C1 segment of cervical spinal cord (tissue), 14 donors: ENCODE results near the gene NSF.
A peak's percentile ranks its signal among the peaks of the same experiment; 100 is the strongest.

Experiments used
- DNase-seq, 14 donors: peaks; one replicate each; lab custom pipeline; 2025; lab: John Stamatoyannopoulos, UW

Gene NSF

GRCh38 chr17:46717999-46718398 is 127.5 kb downstream of the NSF start:
- no peak for DNase-seq

GRCh38 chr17:46719891-46720290 is 129.4 kb downstream of the NSF start:
- no peak for DNase-seq

GRCh38 chr17:46720408-46720807 is 129.9 kb downstream of the NSF start:
- DNase-seq: no peak

GRCh38 chr17:46722662-46723285 is 132.3 kb downstream of the NSF start:
- DNase-seq: no peak

- no peak for DNase-seq
Observed at GRCh38 chr17:46726206-46726605, 135.7 kb downstream of the NSF start.

GRCh38 chr17:46727572-46728348 is 137.3 kb downstream of the NSF start:
- DNase-seq: no peak

GRCh38 chr17:46730026-46730425 is 139.6 kb downstream of the NSF start:
- DNase-seq: no peak

GRCh38 chr17:46730679-46731078 is 140.2 kb downstream of the NSF start:
- no peak for DNase-seq

- no peak for DNase-seq
Observed at GRCh38 chr17:46732160-46732559, 141.7 kb downstream of the NSF start.

GRCh38 chr17:46732754-46733398 is 142.4 kb downstream of the NSF start:
- DNase-seq: peak in 4 of 14 donors; percentile 1 to 10 (median 2)

GRCh38 chr17:46733837-46734475 is 143.5 kb downstream of the NSF start:
- DNase-seq: no peak

- no peak for DNase-seq
Observed at GRCh38 chr17:46736100-46736499, 145.6 kb downstream of the NSF start.

GRCh38 chr17:46737326-46737725 is 146.9 kb downstream of the NSF start:
- no peak for DNase-seq

- no peak for DNase-seq
Observed at GRCh38 chr17:46738544-46738943, 148.1 kb downstream of the NSF start.

- DNase-seq: no peak
Observed at GRCh38 chr17:46739982-46740381, 149.5 kb downstream of the NSF start.

- DNase-seq: no peak
Observed at GRCh38 chr17:46741122-46741730, 150.8 kb downstream of the NSF start.

GRCh38 chr17:46742565-46743270 is 152.2 kb downstream of the NSF start:
- DNase-seq: peak in 1 of 14 donors; percentile 70

- DNase-seq: no peak
Observed at GRCh38 chr17:46744441-46744840, 154.0 kb downstream of the NSF start.

- DNase-seq: no peak
Observed at GRCh38 chr17:46745376-46745775, 154.9 kb downstream of the NSF start.

GRCh38 chr17:46751425-46751824 is 161.0 kb downstream of the NSF start:
- no peak for DNase-seq

GRCh38 chr17:46753776-46754175 is 163.3 kb downstream of the NSF start:
- DNase-seq: no peak
